Measurements from ENCODE around the gene PSME4. TPM values are rescaled to one million over a fixed set of nuclear protein-coding genes. Genes with fewer than 3 reads are reported as not detected.
A peak's percentile ranks its signal among the peaks of the same experiment; 100 is the strongest.

Gene PSME4
- polyA plus RNA-seq, 1 donor from 2014 or later, result 6.3 TPM

DNA sequence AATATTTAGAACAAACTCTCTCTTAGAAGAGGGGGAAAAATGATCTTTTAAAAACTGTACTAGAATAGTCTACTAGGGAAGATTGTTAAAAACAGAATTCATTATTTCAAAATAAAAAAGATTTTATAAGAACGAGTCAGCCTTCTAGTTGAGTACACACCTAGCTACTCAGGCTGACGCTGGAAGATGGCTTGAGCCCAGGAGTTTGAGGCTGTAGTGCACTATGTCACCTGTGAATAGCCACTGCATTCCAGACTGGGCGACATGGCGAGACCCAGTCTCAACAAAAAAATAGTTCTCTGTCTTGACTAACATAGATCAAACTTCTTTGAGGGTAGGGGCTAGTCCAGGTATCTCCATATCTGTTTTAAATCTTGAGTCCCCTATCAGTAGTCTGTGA is 150.1 kb downstream of the PSME4 start:
- Mint-ChIP-seq H3K4me1 (peaks cover 0 to 2% (median 0%) of the 10 kb centered on the region in 3 donors), H3K27ac (peak overlapping the region in 1 of 3 donors; percentile 27), H3K27me3 (no peaks in the 10 kb centered on the region), H3K36me3 (no peaks in the 10 kb centered on the region), H3K4me3 (no peak overlapping the region), H3K9me3 (no peaks in the 10 kb centered on the region)

DNA sequence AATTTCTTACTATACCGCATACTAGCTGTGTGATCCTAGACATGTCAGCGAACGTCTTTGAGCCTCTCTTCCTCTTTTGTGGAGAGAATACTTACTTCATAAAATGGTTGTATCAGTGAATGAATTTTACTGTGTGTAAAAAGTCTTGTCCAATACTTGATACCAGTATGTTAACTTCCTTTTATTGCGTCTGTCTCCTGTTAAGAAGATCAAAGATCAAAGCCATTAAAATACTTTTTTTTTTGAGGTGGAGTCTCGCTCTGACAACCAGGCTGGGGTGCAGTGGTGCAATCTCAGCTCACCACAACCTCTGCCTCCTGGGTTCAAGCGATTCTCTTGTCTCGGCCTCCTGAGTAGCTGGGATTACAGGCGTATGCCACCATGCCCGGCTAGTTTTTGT is 150.7 kb downstream of the PSME4 start:
- Mint-ChIP-seq H3K27ac (no peak overlapping the region), H3K9me3 (no peaks in the 10 kb centered on the region), H3K4me3 (no peak overlapping the region), H3K27me3 (no peaks in the 10 kb centered on the region), H3K36me3 (peaks cover 4% of the 10 kb centered on the region), H3K4me1 (peaks cover 0 to 2% (median 0%) of the 10 kb centered on the region in 3 donors)

DNA sequence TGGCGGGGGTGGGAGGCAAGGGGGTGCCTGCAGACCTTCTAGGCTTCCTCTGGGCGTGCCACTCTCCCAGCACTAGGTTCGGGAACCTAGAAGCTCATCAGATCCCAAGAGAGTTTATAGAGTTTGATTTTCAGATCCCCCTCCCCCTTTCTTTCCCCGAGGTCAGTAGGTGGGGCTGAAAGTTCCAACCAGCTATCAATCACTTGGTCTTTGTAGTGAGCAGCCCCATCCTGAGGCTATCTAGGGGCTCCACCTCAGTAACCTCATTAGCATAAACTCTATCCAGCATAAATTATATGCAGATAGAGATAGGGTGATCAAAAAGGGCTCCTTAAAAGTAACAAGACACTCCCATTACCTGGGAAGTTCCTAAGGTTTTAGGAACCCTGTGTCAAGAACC is 151.2 kb downstream of the PSME4 start:
- Mint-ChIP-seq H3K4me1 (peaks cover 0 to 2% (median 0%) of the 10 kb centered on the region in 3 donors), H3K27ac (no peak overlapping the region), H3K9me3 (no peaks in the 10 kb centered on the region), H3K36me3 (peaks cover 4% of the 10 kb centered on the region), H3K27me3 (no peaks in the 10 kb centered on the region), H3K4me3 (no peak overlapping the region)

- Mint-ChIP-seq H3K9me3 (no peaks in the 10 kb centered on the region), H3K4me3 (no peak overlapping the region), H3K36me3 (peaks cover 4% of the 10 kb centered on the region), H3K4me1 (peaks cover 0 to 2% (median 0%) of the 10 kb centered on the region in 3 donors), H3K27ac (no peak overlapping the region), H3K27me3 (no peaks in the 10 kb centered on the region)
Measured at GRCh38 chr2:53818854-53819435, 151.8 kb downstream of the PSME4 start.

Other genes starting within 250 kb of the PSME4 start
- gene CHAC2, start 203.2 kb downstream of the PSME4 start, polyA plus RNA-seq, result 6.8 TPM
- gene ASB3, start 184.0 kb downstream of the PSME4 start, polyA plus RNA-seq, result 14.7 TPM
- 23.7 TPM for gene ERLEC1, start 183.9 kb downstream of the PSME4 start, polyA plus RNA-seq
- 0.10 TPM for gene GPR75, start 111.0 kb downstream of the PSME4 start, polyA plus RNA-seq
- 26.8 TPM for gene ACYP2, start 144.6 kb upstream of the PSME4 start, polyA plus RNA-seq

All from IgD-negative memory B cell (primary cell).